Lower leg skin (tissue), 3 donors: ENCODE results near the gene ICE1.

Experiments
- POLR2A ChIP-seq, 2 donors: fragments of 450-650 bp; IDR thresholded peaks; one replicate each; pipeline ENCODE4 v1.6.1; 2016 to 2017; ENCODE audit warnings: antibody characterized with exemption in 2 of 2, mild to moderate bottlenecking in 1 of 2, moderate library complexity in 1 of 2
- TF ChIP-seq, protein P1 (sequence below), 3 donors: fragments of 450-650 bp; IDR thresholded peaks; one replicate each; pipeline ENCODE4 v1.5.1; 2016; ENCODE audit warnings: antibody characterized with exemption in 3 of 3, mild to moderate bottlenecking in 3 of 3, moderate library complexity in 2 of 3

DNA sequence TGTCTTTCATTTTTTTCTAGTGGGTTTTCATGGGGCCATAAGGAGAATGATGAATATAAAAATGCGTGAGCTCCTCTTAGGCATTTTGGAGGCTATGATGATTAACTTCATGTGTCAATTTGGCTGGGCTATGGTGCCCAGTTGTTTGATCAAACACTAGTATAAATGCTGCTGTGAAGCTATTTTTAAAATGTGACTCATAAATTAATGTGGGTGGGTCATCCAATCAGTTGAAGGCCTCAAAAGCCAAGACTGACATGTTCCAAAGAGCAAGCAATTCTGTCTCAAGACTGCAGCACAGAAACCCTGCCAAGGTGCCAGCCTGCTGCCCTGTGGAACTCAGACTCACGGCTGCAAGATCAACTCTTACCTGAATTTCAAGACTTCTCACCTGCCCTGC, 24.4 kb upstream of the ICE1 start:
- no peak for TF ChIP-seq POLR2A (IDR thresholded peaks at IDR 0.05)
- TF ChIP-seq, protein P1, sequence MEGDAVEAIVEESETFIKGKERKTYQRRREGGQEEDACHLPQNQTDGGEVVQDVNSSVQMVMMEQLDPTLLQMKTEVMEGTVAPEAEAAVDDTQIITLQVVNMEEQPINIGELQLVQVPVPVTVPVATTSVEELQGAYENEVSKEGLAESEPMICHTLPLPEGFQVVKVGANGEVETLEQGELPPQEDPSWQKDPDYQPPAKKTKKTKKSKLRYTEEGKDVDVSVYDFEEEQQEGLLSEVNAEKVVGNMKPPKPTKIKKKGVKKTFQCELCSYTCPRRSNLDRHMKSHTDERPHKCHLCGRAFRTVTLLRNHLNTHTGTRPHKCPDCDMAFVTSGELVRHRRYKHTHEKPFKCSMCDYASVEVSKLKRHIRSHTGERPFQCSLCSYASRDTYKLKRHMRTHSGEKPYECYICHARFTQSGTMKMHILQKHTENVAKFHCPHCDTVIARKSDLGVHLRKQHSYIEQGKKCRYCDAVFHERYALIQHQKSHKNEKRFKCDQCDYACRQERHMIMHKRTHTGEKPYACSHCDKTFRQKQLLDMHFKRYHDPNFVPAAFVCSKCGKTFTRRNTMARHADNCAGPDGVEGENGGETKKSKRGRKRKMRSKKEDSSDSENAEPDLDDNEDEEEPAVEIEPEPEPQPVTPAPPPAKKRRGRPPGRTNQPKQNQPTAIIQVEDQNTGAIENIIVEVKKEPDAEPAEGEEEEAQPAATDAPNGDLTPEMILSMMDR (IDR thresholded peaks at IDR 0.05), result no peak
